Ramos (cell line): Measurements from ENCODE around the gene LYRM9.

ENCODE experiments used
- in situ Hi-C: fragments of 300-500 bp; cut with MboI; formaldehyde crosslinking; loops from one replicate; pipeline ENCODE4 v1.14.3; 2022; ENCODE audit warnings: low sequenced_read_pairs; ENCODE audit not compliant: unreplicated experiment

Gene LYRM9

GRCh38 chr17:27892866-27893769 lies at the start of gene LYRM9:
LYRM9 (minus strand) TSS chr17:27893365; CDS start chr17:27882694, 10,671 bp downstream.
- in situ Hi-C loops: loop anchor here (10.0 to 25.0 kb wide), 3 partner anchors 48 to 281 kb away; partner anchors contain the start of gene NOS2

- in situ Hi-C loops: loop anchor here (25.0 kb wide), 1 partner anchor 497 kb away; no protein-coding TSS in a partner anchor
These were observed 47.6 kb upstream of the LYRM9 start for GRCh38 chr17:27940503-27941428.

GRCh38 chr17:27939474-27940465 lies 46.6 kb upstream of the LYRM9 start:
- in situ Hi-C loops: loop anchor here (25.0 kb wide), 1 partner anchor 498 kb away; no protein-coding TSS in a partner anchor

GRCh38 chr17:27938864-27939263 lies 45.7 kb upstream of the LYRM9 start:
- in situ Hi-C loops: loop anchor here (25.0 kb wide), 1 partner anchor 498 kb away; no protein-coding TSS in a partner anchor

- in situ Hi-C loops: loop anchor here (25.0 kb wide), 1 partner anchor 499 kb away; no protein-coding TSS in a partner anchor
These were observed 45.1 kb upstream of the LYRM9 start for GRCh38 chr17:27938241-27938640.

GRCh38 chr17:27937025-27937546 lies 43.9 kb upstream of the LYRM9 start:
- in situ Hi-C loops: loop anchor here (25.0 kb wide), 1 partner anchor 500 kb away; no protein-coding TSS in a partner anchor

GRCh38 chr17:27930000-27930399 lies 36.8 kb upstream of the LYRM9 start:
- in situ Hi-C loops: loop anchor here (10.0 to 25.0 kb wide), 2 partner anchors 55 to 507 kb away; no protein-coding TSS in a partner anchor

GRCh38 chr17:27928587-27928986 lies 35.4 kb upstream of the LYRM9 start:
- in situ Hi-C loops: loop anchor here (10.0 to 25.0 kb wide), 2 partner anchors 56 to 509 kb away; no protein-coding TSS in a partner anchor

GRCh38 chr17:27927781-27928180 lies 34.6 kb upstream of the LYRM9 start:
- in situ Hi-C loops: loop anchor here (10.0 to 25.0 kb wide), 2 partner anchors 57 to 510 kb away; no protein-coding TSS in a partner anchor

- in situ Hi-C loops: loop anchor here (10.0 to 25.0 kb wide), 2 partner anchors 63 to 466 kb away; no protein-coding TSS in a partner anchor
These were observed 28.4 kb upstream of the LYRM9 start for GRCh38 chr17:27921599-27921998.

GRCh38 chr17:27921077-27921476 lies 27.9 kb upstream of the LYRM9 start:
- in situ Hi-C loops: loop anchor here (10.0 to 25.0 kb wide), 2 partner anchors 64 to 466 kb away; no protein-coding TSS in a partner anchor

- in situ Hi-C loops: loop anchor here (10.0 to 25.0 kb wide), 2 partner anchors 64 to 467 kb away; no protein-coding TSS in a partner anchor
These were observed 27.4 kb upstream of the LYRM9 start for GRCh38 chr17:27920569-27920968.

- in situ Hi-C loops: loop anchor here (25.0 kb wide), 1 partner anchor 468 kb away; no protein-coding TSS in a partner anchor
These were observed 25.9 kb upstream of the LYRM9 start for GRCh38 chr17:27919079-27919478.

GRCh38 chr17:27918498-27918897 lies 25.3 kb upstream of the LYRM9 start:
- in situ Hi-C loops: loop anchor here (25.0 kb wide), 1 partner anchor 469 kb away; no protein-coding TSS in a partner anchor

GRCh38 chr17:27917000-27917399 lies 23.8 kb upstream of the LYRM9 start:
- in situ Hi-C loops: loop anchor here (25.0 kb wide), 1 partner anchor 470 kb away; no protein-coding TSS in a partner anchor

- in situ Hi-C loops: loop anchor here (25.0 kb wide), 1 partner anchor 472 kb away; no protein-coding TSS in a partner anchor
These were observed 22.5 kb upstream of the LYRM9 start for GRCh38 chr17:27915709-27916108.

GRCh38 chr17:27914382-27914781 lies 21.2 kb upstream of the LYRM9 start:
- in situ Hi-C loops: loop anchor here (25.0 kb wide), 1 partner anchor 473 kb away; no protein-coding TSS in a partner anchor

- in situ Hi-C loops: loop anchor here (25.0 kb wide), 1 partner anchor 474 kb away; no protein-coding TSS in a partner anchor
These were observed 19.8 kb upstream of the LYRM9 start for GRCh38 chr17:27912964-27913363.
